Ascending aorta (tissue), 2 donors: ENCODE data around the gene SH2D2A. TPM values are rescaled to one million over a fixed set of nuclear protein-coding genes. Genes with fewer than 3 reads are reported as not detected.
A peak's percentile ranks its signal among the peaks of the same experiment; 100 is the strongest.

ENCODE experiments used
- DNase-seq, 2 donors: peaks; one replicate each; pipeline ENCODE4 v3.0.0-alpha.2; 2019; ENCODE audit warnings: low spot score in 2 of 2
- H3K27ac ChIP-seq, 2 donors: fragments of 200-600 bp; sonication (generic); one replicate each; pipeline ENCODE4 v1.5.1; 2016 to 2017; ENCODE audit warnings: mild to moderate bottlenecking in 1 of 2
- H3K27me3 ChIP-seq: fragments of 200-600 bp; sonication (generic); one replicate; pipeline ENCODE4 v1.5.1; 2017
- H3K36me3 ChIP-seq, 2 donors: fragments of 200-600 bp; sonication (generic); one replicate each; pipeline ENCODE4 v1.5.1; 2016
- H3K4me1 ChIP-seq, 2 donors: fragments of 200-600 bp; sonication (generic); one replicate each; pipeline ENCODE4 v1.5.1; 2016 to 2017; ENCODE audit warnings: mild to moderate bottlenecking in 1 of 2
- H3K4me3 ChIP-seq, 2 donors: fragments of 200-600 bp; sonication (generic); one replicate each; pipeline ENCODE4 v1.5.1; 2016 to 2017; ENCODE audit warnings: mild to moderate bottlenecking in 1 of 2
- H3K9me3 ChIP-seq, 2 donors: fragments of 200-600 bp; sonication (generic); one replicate each; pipeline ENCODE4 v1.5.1; 2016
- CTCF ChIP-seq, 3 experiments: fragments of 200-600 bp in 2 of 3; fragments of 450-650 bp in 1 of 3; sonication (generic) in 2 of 3; IDR thresholded peaks; one replicate each; pipeline ENCODE4 v1.5.1; 2016 to 2019; ENCODE audit warnings: antibody characterized with exemption in 3 of 3, mild to moderate bottlenecking in 1 of 3, moderate library complexity in 1 of 3
- intact Hi-C: fragments of 100-400 bp; cut with DNase I; formaldehyde crosslinking; loops from one replicate; pipeline ENCODE4 v1.15.1; 2023
- total RNA-seq: library from RNA; depleted of rRNA; stranded (reverse); fragments of >200 nt; gene quantifications from one replicate; pipeline ENCODE4 v1.1.0, GENCODE V29; 2016

SH2D2A gene
- total RNA-seq, 1 donor from 2014 or later, result not detected

DNA sequence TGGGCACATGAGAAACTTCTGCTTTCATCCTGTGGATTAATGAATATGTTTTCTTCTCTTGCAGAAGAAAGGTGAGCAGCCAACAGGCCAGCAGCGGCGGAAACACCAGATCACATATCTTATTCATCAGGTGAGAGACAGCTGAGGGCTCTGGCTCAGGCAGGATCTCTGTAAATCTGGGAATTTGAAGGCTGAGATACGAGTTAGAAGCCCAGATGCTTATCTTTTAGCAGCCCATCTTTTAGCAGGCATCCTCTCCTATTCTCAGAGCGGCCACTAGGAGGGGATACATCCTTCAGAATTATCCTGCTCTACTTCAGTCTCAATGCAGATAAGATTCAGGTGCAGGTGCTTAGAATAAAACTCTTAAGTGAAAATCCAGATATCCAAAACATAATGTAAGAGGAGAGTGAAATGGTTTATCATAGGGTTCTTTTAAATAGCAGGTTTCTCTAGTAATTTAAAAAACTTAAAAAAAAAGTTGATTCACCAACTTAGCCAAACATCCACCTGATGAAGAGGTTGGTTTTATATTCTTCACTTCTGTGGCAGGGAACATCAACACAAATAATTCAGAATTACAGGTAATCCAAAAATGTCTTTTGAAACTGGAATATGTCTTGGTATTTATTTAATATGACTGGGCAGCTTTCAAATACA, 19.3 kb downstream of the SH2D2A start:
- no peak overlapping the region for H3K27ac ChIP-seq
- DNase-seq, result peak in 1 of 2 donors; percentile 64
- intact Hi-C loops, result no loop called here
- H3K27me3 ChIP-seq, result no peaks in the 10 kb centered on the region
- no peaks in the 10 kb centered on the region for H3K4me1 ChIP-seq
- TF ChIP-seq CTCF (IDR thresholded peaks at IDR 0.05), result peak; percentile 42 to 51 (median 49)
- peaks cover 65 to 94% of the 10 kb centered on the region in 2 donors for H3K36me3 ChIP-seq
- no peaks in the 10 kb centered on the region for H3K9me3 ChIP-seq
- H3K4me3 ChIP-seq, result no peak overlapping the region

- peak in 1 of 2 donors; percentile 43 for DNase-seq
- TF ChIP-seq CTCF (IDR thresholded peaks at IDR 0.05), result no peak
- intact Hi-C loops, result no loop called here
- Histone ChIP-seq H3K27ac (no peak overlapping the region), H3K9me3 (no peaks in the 10 kb centered on the region), H3K4me1 (no peaks in the 10 kb centered on the region), H3K4me3 (no peak overlapping the region), H3K27me3 (no peaks in the 10 kb centered on the region), H3K36me3 (peaks cover 73 to 97% of the 10 kb centered on the region in 2 donors)
Observed at GRCh38 chr1:156796340-156797097, 20.1 kb downstream of the SH2D2A start.

- intact Hi-C loops, result no loop called here
- Histone ChIP-seq H3K27ac (no peak overlapping the region), H3K27me3 (no peaks in the 10 kb centered on the region), H3K4me3 (no peak overlapping the region), H3K36me3 (peaks cover 74 to 97% of the 10 kb centered on the region in 2 donors), H3K9me3 (no peaks in the 10 kb centered on the region), H3K4me1 (no peaks in the 10 kb centered on the region)
- DNase-seq, result peak in 1 of 2 donors; percentile 35
- no peak for TF ChIP-seq CTCF (IDR thresholded peaks at IDR 0.05)
Observed at GRCh38 chr1:156795787-156796186, 20.9 kb downstream of the SH2D2A start.

- Histone ChIP-seq H3K4me3 (no peak overlapping the region), H3K27me3 (no peaks in the 10 kb centered on the region), H3K27ac (no peak overlapping the region), H3K4me1 (no peaks in the 10 kb centered on the region), H3K9me3 (no peaks in the 10 kb centered on the region), H3K36me3 (peaks cover 74 to 96% of the 10 kb centered on the region in 2 donors)
- TF ChIP-seq CTCF (IDR thresholded peaks at IDR 0.05), result no peak
- intact Hi-C loops, result no loop called here
- peak in 1 of 2 donors; percentile 4 for DNase-seq
Observed at GRCh38 chr1:156795374-156795733, 21.3 kb downstream of the SH2D2A start.

DNA sequence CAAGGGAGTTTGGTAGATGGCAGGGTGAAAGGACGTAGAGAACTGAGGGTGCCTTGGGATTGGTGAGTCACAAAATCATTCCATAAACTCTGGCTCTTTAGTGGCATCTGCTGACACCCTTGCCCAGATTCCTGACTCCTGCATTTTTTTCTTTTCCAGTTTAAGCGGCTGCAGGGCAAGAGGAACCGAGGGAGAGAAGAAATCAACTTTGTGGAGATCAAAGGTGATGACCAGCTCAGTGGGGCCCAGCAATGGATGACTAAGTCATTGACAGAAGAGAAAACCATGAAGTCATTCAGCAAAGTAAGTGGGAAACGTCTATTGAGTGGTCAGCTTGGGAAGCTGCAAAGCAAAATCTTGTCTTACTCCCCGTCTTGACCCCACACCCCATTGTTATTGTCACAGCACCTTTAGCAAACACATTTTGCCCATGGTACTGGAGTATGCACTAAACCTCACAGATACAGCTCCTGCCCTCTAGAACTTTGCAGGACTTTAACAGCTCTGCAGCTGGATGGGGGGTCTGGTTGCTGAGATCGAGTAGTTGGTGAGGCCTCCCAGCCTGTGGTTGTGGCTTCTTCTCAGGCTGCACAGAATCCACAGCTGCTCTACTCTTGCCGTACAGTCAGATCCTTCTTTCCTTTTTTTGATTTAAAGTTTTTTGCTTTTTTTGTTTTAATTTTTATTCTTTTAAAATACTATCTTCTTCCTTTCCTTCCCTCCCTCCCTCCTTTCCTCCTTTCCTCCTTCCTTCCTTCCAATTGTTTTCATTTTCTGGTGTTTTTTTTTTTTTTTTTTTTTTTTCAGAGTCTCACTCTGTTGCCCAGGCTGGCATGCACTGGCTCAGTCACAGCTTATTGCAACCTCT, 21.9 kb downstream of the SH2D2A start:
- intact Hi-C loops, result no loop called here
- Histone ChIP-seq H3K36me3 (peaks cover 70 to 96% of the 10 kb centered on the region in 2 donors), H3K27me3 (no peaks in the 10 kb centered on the region), H3K9me3 (no peaks in the 10 kb centered on the region), H3K4me1 (no peaks in the 10 kb centered on the region), H3K27ac (no peak overlapping the region), H3K4me3 (no peak overlapping the region)
- TF ChIP-seq CTCF (IDR thresholded peaks at IDR 0.05), result no peak
- peak in 1 of 2 donors; percentile 16 for DNase-seq
